Esophagus muscularis mucosa (tissue), 4 donors: ENCODE data around the gene USP1. TPM values are rescaled to one million over a fixed set of nuclear protein-coding genes. Genes with fewer than 3 reads are reported as not detected.

Source experiments
- DNase-seq: peaks from one replicate; pipeline ENCODE4 v3.0.0-alpha.2; 2017; ENCODE audit errors: extremely low spot score
- H3K27ac ChIP-seq, 4 donors: fragments of 200-600 bp; sonication (generic); replicated peaks in 1 of 4; 1 replicate in 3 of 4; 2 replicates in 1 of 4; pipeline ENCODE4 v1.5.1; 2016 to 2019; ENCODE audit warnings: mild to moderate bottlenecking in 1 of 4
- H3K27me3 ChIP-seq, 4 donors: fragments of 200-600 bp; sonication (generic); one replicate each; pipeline versions ENCODE4 v1.5.1 to v1.6.0; 2016 to 2019
- H3K36me3 ChIP-seq, 4 donors: fragments of 200-600 bp; sonication (generic); one replicate each; pipeline ENCODE4 v1.5.1; 2016 to 2019
- H3K4me1 ChIP-seq, 4 donors: fragments of 200-600 bp; sonication (generic); one replicate each; pipeline ENCODE4 v1.5.1; 2016 to 2019
- H3K4me3 ChIP-seq, 4 donors: fragments of 200-600 bp; sonication (generic); 1 replicate in 2 of 4; 2 replicates in 2 of 4; pipeline ENCODE4 v1.5.1; 2016 to 2019; ENCODE audit warnings: mild to moderate bottlenecking in 4 of 4, moderate library complexity in 1 of 4
- H3K9me3 ChIP-seq, 4 donors: fragments of 200-600 bp; sonication (generic); 1 replicate in 3 of 4; 2 replicates in 1 of 4; pipeline ENCODE4 v1.5.1; 2016 to 2019
- CTCF ChIP-seq, 3 experiments: fragments of 200-600 bp in 2 of 3; fragments of 450-650 bp in 1 of 3; sonication (generic) in 2 of 3; IDR thresholded peaks; one replicate each; pipeline ENCODE4 v1.5.1; 2017 to 2019; ENCODE audit warnings: antibody characterized with exemption in 3 of 3, mild to moderate bottlenecking in 2 of 3, moderate library complexity in 1 of 3
- EP300 ChIP-seq: sonication (generic); formaldehyde crosslinking; IDR thresholded peaks from one replicate; pipeline ENCODE4 v1.6.1; 2017; ENCODE audit warnings: antibody characterized with exemption
- POLR2A ChIP-seq: fragments of 450-650 bp; IDR thresholded peaks from one replicate; pipeline ENCODE4 v1.6.1; 2017; ENCODE audit warnings: antibody characterized with exemption, moderate library complexity, mild to moderate bottlenecking, low read depth
- POLR2AphosphoS5 ChIP-seq, 2 donors: sonication (generic); formaldehyde crosslinking; IDR thresholded peaks; one replicate each; pipeline ENCODE4 v1.6.1; 2017; ENCODE audit warnings: antibody characterized with exemption in 2 of 2
- WGBS: methylation state at CpG from one replicate; pipeline ENCODE4 v1.1.5; 2018; 5-methylcytosine and 5-hydroxymethylcytosine counted together
- intact Hi-C: fragments of 100-400 bp; cut with DNase I; formaldehyde crosslinking; loops from one replicate; pipeline ENCODE4 v1.15.1; 2023
- total RNA-seq, 4 donors: library from RNA; depleted of rRNA; stranded (reverse); fragments of >200 nt; gene quantifications; one replicate each; pipeline versions ENCODE4 v1.1.0 to v1.2.1, GENCODE V29; 2016

The USP1 gene
- total RNA-seq, 4 donors from 2014 or later: 21.0 to 32.4 (median 27.6) TPM

GRCh38 chr1:62394646-62395045, 42.2 kb upstream of the USP1 start:
- TF ChIP-seq EP300 (no peak), CTCF (IDR thresholded peaks at IDR 0.05) (no peak), POLR2A (no peak), POLR2AphosphoS5 (IDR thresholded peaks at IDR 0.05) (no peak)
- H3K4me3 ChIP-seq: no peak overlapping the region
- H3K36me3 ChIP-seq: no peaks in the 10 kb centered on the region
- intact Hi-C loops: no loop called here
- no peaks in the 10 kb centered on the region for H3K4me1 ChIP-seq
- no peaks in the 10 kb centered on the region for H3K9me3 ChIP-seq
- no peak for DNase-seq
- 96% methylated on average over 6 of the region's 8 CpGs for WGBS
- peaks cover 0 to 9% (median 0%) of the 10 kb centered on the region in 4 donors for H3K27me3 ChIP-seq
- no peak overlapping the region for H3K27ac ChIP-seq

GRCh38 chr1:62395291-62395690, 41.6 kb upstream of the USP1 start:
- no peak overlapping the region for H3K4me3 ChIP-seq
- TF ChIP-seq POLR2A (no peak), CTCF (IDR thresholded peaks at IDR 0.05) (no peak), POLR2AphosphoS5 (IDR thresholded peaks at IDR 0.05) (no peak)
- no peaks in the 10 kb centered on the region for H3K9me3 ChIP-seq
- H3K27me3 ChIP-seq: peaks cover 0 to 9% (median 0%) of the 10 kb centered on the region in 4 donors
- no peak overlapping the region for H3K27ac ChIP-seq
- H3K4me1 ChIP-seq: no peaks in the 10 kb centered on the region
- no peak for DNase-seq
- WGBS: 87% methylated on average over 4 of the region's 4 CpGs
- H3K36me3 ChIP-seq: no peaks in the 10 kb centered on the region
- intact Hi-C loops: no loop called here

DNA sequence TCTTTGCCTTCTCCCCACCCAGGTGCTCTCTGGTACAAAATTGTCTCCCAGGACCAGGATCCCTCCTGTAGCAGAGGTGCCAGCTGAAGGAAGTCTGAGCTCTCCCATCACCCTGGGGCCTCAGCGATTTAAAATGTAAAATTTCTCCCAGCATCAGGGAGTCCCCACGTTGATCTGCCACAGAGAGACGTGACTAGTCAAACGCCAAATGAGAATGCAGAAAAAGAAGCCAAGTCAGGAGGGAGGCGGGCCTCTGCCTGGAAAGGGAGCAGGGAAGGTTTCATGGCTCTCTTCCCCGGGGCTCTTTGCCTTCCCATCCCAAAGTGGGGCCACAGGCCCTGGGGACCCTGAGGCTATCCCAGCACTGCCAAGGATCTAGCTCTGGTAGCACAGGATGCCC, 40.0 kb upstream of the USP1 start:
- no peaks in the 10 kb centered on the region for H3K9me3 ChIP-seq
- no peak for TF ChIP-seq EP300
- no peak for TF ChIP-seq POLR2A
- no peak for TF ChIP-seq CTCF (IDR thresholded peaks at IDR 0.05)
- no peak for TF ChIP-seq POLR2AphosphoS5 (IDR thresholded peaks at IDR 0.05)
- H3K27ac ChIP-seq: no peak overlapping the region
- H3K4me3 ChIP-seq: no peak overlapping the region
- intact Hi-C loops: no loop called here
- no peaks in the 10 kb centered on the region for H3K36me3 ChIP-seq
- H3K27me3 ChIP-seq: peaks cover 0 to 9% (median 0%) of the 10 kb centered on the region in 4 donors
- WGBS: 67% methylated on average over 6 of the region's 6 CpGs
- no peak for DNase-seq
- no peaks in the 10 kb centered on the region for H3K4me1 ChIP-seq

- no peaks in the 10 kb centered on the region for H3K36me3 ChIP-seq
- no peaks in the 10 kb centered on the region for H3K9me3 ChIP-seq
- no peak for DNase-seq
- 92% methylated on average over 3 of the region's 3 CpGs for WGBS
- H3K27ac ChIP-seq: no peak overlapping the region
- no peak overlapping the region for H3K4me3 ChIP-seq
- H3K4me1 ChIP-seq: no peaks in the 10 kb centered on the region
- peaks cover 0 to 9% (median 0%) of the 10 kb centered on the region in 4 donors for H3K27me3 ChIP-seq
- intact Hi-C loops: no loop called here
- TF ChIP-seq POLR2AphosphoS5 (IDR thresholded peaks at IDR 0.05): no peak
- TF ChIP-seq CTCF (IDR thresholded peaks at IDR 0.05): no peak
- TF ChIP-seq EP300: no peak
- TF ChIP-seq POLR2A: no peak
Observed at GRCh38 chr1:62397301-62397700, 39.5 kb upstream of the USP1 start.

- no peak for DNase-seq
- Histone ChIP-seq H3K36me3 (no peaks in the 10 kb centered on the region), H3K4me1 (no peaks in the 10 kb centered on the region), H3K4me3 (no peak overlapping the region), H3K27ac (no peak overlapping the region), H3K27me3 (peaks cover 0 to 9% (median 0%) of the 10 kb centered on the region in 4 donors), H3K9me3 (no peaks in the 10 kb centered on the region)
- intact Hi-C loops: no loop called here
- TF ChIP-seq POLR2A (no peak), POLR2AphosphoS5 (IDR thresholded peaks at IDR 0.05) (no peak), CTCF (IDR thresholded peaks at IDR 0.05) (no peak), EP300 (no peak)
- 86% methylated on average over 8 of the region's 8 CpGs for WGBS
Observed at GRCh38 chr1:62398377-62398776, 38.5 kb upstream of the USP1 start.
